ENCODE measurements around the gene TRMT2A.

The TRMT2A gene

GRCh38 chr22:20124083-20124787, 7.2 kb upstream of the TRMT2A start:
- Histone ChIP-seq H2AFZ (ENCODE audit: low read depth, low read length) (no peak overlapping the region), H3K4me2 (ENCODE audit: low read length) (no peak overlapping the region), H3K27me3 (ENCODE audit: low read depth, low read length) (no peaks in the 10 kb centered on the region), H3K4me1 (ENCODE audit: low read length) (peaks cover 2% of the 10 kb centered on the region), H3K4me3 (ENCODE audit: low read length) (no peak overlapping the region), H3K9me3 (ENCODE audit: insufficient read depth, low read length) (no peaks in the 10 kb centered on the region), H3K36me3 (replicated peaks; ENCODE audit: low read depth, low read length) (peaks cover 69% of the 10 kb centered on the region), H3K79me2 (ENCODE audit: low read length) (peaks cover 56% of the 10 kb centered on the region), H3K9ac (ENCODE audit: low read length) (no peak overlapping the region), H3K27ac (ENCODE audit: low read length) (no peak overlapping the region), H4K20me1 (ENCODE audit: insufficient read depth, low read length) (peaks cover 71% of the 10 kb centered on the region)
- TF ChIP-seq CTCF (IDR thresholded peaks at IDR 0.05; ENCODE audit: low read depth, low read length) (no peak), EZH2phosphoT487 (IDR thresholded peaks at IDR 0.05; ENCODE audit: low read depth) (no peak)

GRCh38 chr22:20123366-20124082, 6.5 kb upstream of the TRMT2A start:
- TF ChIP-seq EZH2phosphoT487 (IDR thresholded peaks at IDR 0.05; ENCODE audit: low read depth): no peak
- TF ChIP-seq CTCF (IDR thresholded peaks at IDR 0.05; ENCODE audit: low read depth, low read length): no peak
- H3K9ac ChIP-seq (ENCODE audit: low read length): no peak overlapping the region
- H4K20me1 ChIP-seq (ENCODE audit: insufficient read depth, low read length): peaks cover 77% of the 10 kb centered on the region

GRCh38 chr22:20121856-20122415, 4.9 kb upstream of the TRMT2A start:
- Histone ChIP-seq H3K27ac (ENCODE audit: low read length) (no peak overlapping the region), H4K20me1 (ENCODE audit: insufficient read depth, low read length) (peaks cover 62% of the 10 kb centered on the region), H3K9ac (ENCODE audit: low read length) (no peak overlapping the region), H3K4me2 (ENCODE audit: low read length) (no peak overlapping the region), H3K4me1 (ENCODE audit: low read length) (peaks cover 10% of the 10 kb centered on the region), H3K36me3 (replicated peaks; ENCODE audit: low read depth, low read length) (peaks cover 70% of the 10 kb centered on the region), H3K9me3 (ENCODE audit: insufficient read depth, low read length) (no peaks in the 10 kb centered on the region), H3K4me3 (ENCODE audit: low read length) (no peak overlapping the region), H2AFZ (ENCODE audit: low read depth, low read length) (no peak overlapping the region), H3K27me3 (ENCODE audit: low read depth, low read length) (no peaks in the 10 kb centered on the region), H3K79me2 (ENCODE audit: low read length) (peaks cover 75% of the 10 kb centered on the region)
- no peak for TF ChIP-seq EZH2phosphoT487 (IDR thresholded peaks at IDR 0.05; ENCODE audit: low read depth)
- no peak for TF ChIP-seq CTCF (IDR thresholded peaks at IDR 0.05; ENCODE audit: low read depth, low read length)

More at GRCh38 chr22:20123366-20124082, 6.5 kb upstream of the TRMT2A start:
- H3K4me2 ChIP-seq (ENCODE audit: low read length): no peak overlapping the region
- H3K36me3 ChIP-seq (replicated peaks; ENCODE audit: low read depth, low read length): peaks cover 76% of the 10 kb centered on the region
- peaks cover 63% of the 10 kb centered on the region for H3K79me2 ChIP-seq (ENCODE audit: low read length)
- no peak overlapping the region for H3K4me3 ChIP-seq (ENCODE audit: low read length)
- no peak overlapping the region for H3K27ac ChIP-seq (ENCODE audit: low read length)
- H2AFZ ChIP-seq (ENCODE audit: low read depth, low read length): no peak overlapping the region
- peaks cover 9% of the 10 kb centered on the region for H3K4me1 ChIP-seq (ENCODE audit: low read length)
- no peaks in the 10 kb centered on the region for H3K9me3 ChIP-seq (ENCODE audit: insufficient read depth, low read length)
- no peaks in the 10 kb centered on the region for H3K27me3 ChIP-seq (ENCODE audit: low read depth, low read length)
